H9 (cell line): Measurements from ENCODE around the gene NR3C2. TPM values are rescaled to one million over a fixed set of nuclear protein-coding genes. Genes with fewer than 3 reads are reported as not detected.

Experiments used
- DNase-seq: peaks from one replicate; pipeline ENCODE4 v3.0.0-alpha.2; 2017
- H2AFZ ChIP-seq: one replicate; pipeline ENCODE4 v1.6.1; 2013; ENCODE audit warnings: mild to moderate bottlenecking, low read length, control low read depth, moderate library complexity
- H2AK5ac ChIP-seq: 2 replicates; pipeline ENCODE4 v1.6.1; 2013; ENCODE audit warnings: low read length, control low read depth, mixed read lengths; ENCODE audit not compliant: insufficient read length
- H2BK120ac ChIP-seq: one replicate; pipeline ENCODE4 v1.6.1; 2013; ENCODE audit warnings: low read depth, mild to moderate bottlenecking, low read length, control low read depth, inconsistent platforms; ENCODE audit not compliant: poor library complexity, severe bottlenecking
- H2BK12ac ChIP-seq: 2 replicates; pipeline ENCODE4 v1.6.1; 2013; ENCODE audit warnings: low read length, control low read depth, mixed read lengths, low read depth; ENCODE audit not compliant: insufficient read length
- H2BK15ac ChIP-seq: 2 replicates; pipeline ENCODE4 v1.6.1; 2013; ENCODE audit warnings: low read depth, low read length, control low read depth
- H2BK20ac ChIP-seq: one replicate; pipeline ENCODE4 v1.6.1; 2013; ENCODE audit warnings: low read depth, mild to moderate bottlenecking, low read length, control low read depth, inconsistent platforms; ENCODE audit not compliant: poor library complexity, severe bottlenecking
- H2BK5ac ChIP-seq: 2 replicates; pipeline ENCODE4 v1.6.1; 2013; ENCODE audit warnings: low read length, control low read depth, mixed read lengths; ENCODE audit not compliant: insufficient read length
- H3K14ac ChIP-seq: 2 replicates; pipeline ENCODE4 v1.6.1; 2013; ENCODE audit warnings: low read length, control low read depth; ENCODE audit not compliant: insufficient read depth
- H3K18ac ChIP-seq: 2 replicates; pipeline ENCODE4 v1.6.1; 2013; ENCODE audit warnings: low read depth, mild to moderate bottlenecking, mixed read lengths, low read length, control low read depth; ENCODE audit not compliant: insufficient read length
- H3K23ac ChIP-seq: 2 replicates; pipeline ENCODE4 v1.6.1; 2013; ENCODE audit warnings: low read length, control low read depth, mixed read lengths, low read depth; ENCODE audit not compliant: insufficient read length
- H3K23me2 ChIP-seq: 2 replicates; pipeline ENCODE4 v1.6.1; 2013; ENCODE audit warnings: low read depth, mild to moderate bottlenecking, mixed read lengths, low read length, control low read depth; ENCODE audit not compliant: insufficient read length, poor library complexity, severe bottlenecking
- H3K27ac ChIP-seq: 2 replicates; pipeline ENCODE4 v1.5.1; 2013; ENCODE audit warnings: low read length, control low read depth, mixed read lengths, low read depth; ENCODE audit not compliant: insufficient read length
- H3K27me3 ChIP-seq: 2 replicates; pipeline ENCODE4 v1.6.1; 2013; ENCODE audit warnings: low read length, control low read depth, inconsistent platforms; ENCODE audit not compliant: insufficient read depth
- H3K4ac ChIP-seq: 2 replicates; pipeline ENCODE4 v1.6.1; 2013; ENCODE audit warnings: low read depth, mild to moderate bottlenecking, control low read depth, inconsistent platforms, low read length, moderate library complexity
- H3K4me1 ChIP-seq: 2 replicates; pipeline ENCODE4 v1.6.1; 2013; ENCODE audit warnings: low read length, control low read depth, inconsistent platforms; ENCODE audit not compliant: insufficient read depth
- H3K4me2 ChIP-seq: 2 replicates; pipeline ENCODE4 v1.6.1; 2013; ENCODE audit warnings: low read length, control low read depth, mixed read lengths; ENCODE audit not compliant: insufficient read length, insufficient read depth
- H3K56ac ChIP-seq: 2 replicates; pipeline ENCODE4 v1.6.1; 2013; ENCODE audit warnings: low read depth, mild to moderate bottlenecking, mixed read lengths, low read length, control low read depth; ENCODE audit not compliant: insufficient read length
- H3K79me1 ChIP-seq: 2 replicates; pipeline ENCODE4 v1.6.1; 2013; ENCODE audit warnings: low read depth, mild to moderate bottlenecking, moderate library complexity, low read length, control low read depth, inconsistent platforms; ENCODE audit not compliant: insufficient read depth, poor library complexity, severe bottlenecking
- H3K79me2 ChIP-seq: 2 replicates; pipeline ENCODE4 v1.6.1; 2013; ENCODE audit warnings: low read length, control low read depth, inconsistent platforms; ENCODE audit not compliant: insufficient read depth
- H3K9ac ChIP-seq: 2 replicates; pipeline ENCODE4 v1.6.1; 2013; ENCODE audit warnings: low read length, control low read depth, mixed read lengths; ENCODE audit not compliant: insufficient read length; ENCODE audit errors: extremely low read depth
- H3K9me3 ChIP-seq: one replicate; pipeline ENCODE4 v1.6.1; 2013; ENCODE audit warnings: low read depth, low read length, inconsistent platforms; ENCODE audit not compliant: control insufficient read depth
- H3T11ph ChIP-seq: one replicate; pipeline ENCODE4 v1.6.1; 2013; ENCODE audit warnings: mild to moderate bottlenecking, low read length, control low read depth, inconsistent platforms
- H4K20me1 ChIP-seq: one replicate; pipeline ENCODE4 v1.6.1; 2013; ENCODE audit not compliant: control insufficient read depth, insufficient read length, insufficient read depth
- H4K5ac ChIP-seq: 2 replicates; pipeline ENCODE4 v1.6.1; 2013; ENCODE audit warnings: low read depth, mild to moderate bottlenecking, mixed read lengths, low read length, control low read depth; ENCODE audit not compliant: insufficient read length
- H4K8ac ChIP-seq: replicated peaks from 2 replicates; pipeline ENCODE4 v1.6.1; 2013; ENCODE audit warnings: low read length, control low read depth, mixed read lengths, low read depth; ENCODE audit not compliant: insufficient read length
- H4K91ac ChIP-seq: 2 replicates; pipeline ENCODE4 v1.6.1; 2013; ENCODE audit warnings: low read depth, mild to moderate bottlenecking, moderate library complexity, mixed read lengths, low read length, control low read depth; ENCODE audit not compliant: insufficient read length
- H3K27ac Mint-ChIP-seq, 3 experiments: 2 replicates in 2 of 3; 3 replicates in 1 of 3; pipeline ENCODE4 v1.8.0; 2020 to 2021; ENCODE audit warnings: mixed read lengths in 3 of 3, mild to moderate bottlenecking in 1 of 3, moderate library complexity in 1 of 3
- H3K27me3 Mint-ChIP-seq: 2 replicates; pipeline ENCODE4 v1.8.0; 2021; ENCODE audit warnings: low read depth, mild to moderate bottlenecking, moderate library complexity, mixed read lengths
- H3K36me3 Mint-ChIP-seq, 3 experiments: 2 replicates in 2 of 3; 3 replicates in 1 of 3; pipeline ENCODE4 v1.8.0; 2020 to 2021; ENCODE audit warnings: low read depth in 3 of 3, mixed read lengths in 3 of 3; ENCODE audit not compliant: insufficient read depth in 1 of 3
- H3K4me1 Mint-ChIP-seq, 2 experiments: 2 replicates each; pipeline ENCODE4 v1.8.0; 2020; ENCODE audit warnings: mixed read lengths in 2 of 2
- H3K4me3 Mint-ChIP-seq, 2 experiments: 2 replicates in 1 of 2; 3 replicates in 1 of 2; pipeline ENCODE4 v1.8.0; 2020 to 2021; ENCODE audit warnings: mild to moderate bottlenecking in 2 of 2, mixed read lengths in 2 of 2, moderate library complexity in 1 of 2
- H3K9me3 Mint-ChIP-seq, 2 experiments: 2 replicates in 1 of 2; 3 replicates in 1 of 2; pipeline ENCODE4 v1.8.0; 2020; ENCODE audit warnings: mild to moderate bottlenecking in 2 of 2, mixed read lengths in 2 of 2, moderate library complexity in 1 of 2
- WGBS: extraction: QIAGEN DNeasy Blood & Tissue Kit; methylation state at CpG from one replicate; pipeline ENCODE4 v1.1.7; 2013; ENCODE audit warnings: missing lambda C conversion rate, low lambda C conversion rate, mixed read lengths; ENCODE audit not compliant: insufficient read length; ENCODE audit errors: extremely low coverage; 5-methylcytosine and 5-hydroxymethylcytosine counted together
- total RNA-seq: library from RNA; stranded (reverse); gene quantifications from 2 replicates; pipeline ENCODE4 v1.2.1, GENCODE V29; 2021
- TF ChIP-seq, protein P1 (sequence below): fragments of 200-600 bp; sonication (generic); conservative IDR thresholded peaks from 3 replicates; pipeline ENCODE4 v1.8.0; 2021; ENCODE audit warnings: antibody characterized with exemption, mild to moderate bottlenecking

NR3C2 gene
- total RNA-seq, 1 experiment from 2014 or later: 1.4 TPM

DNA sequence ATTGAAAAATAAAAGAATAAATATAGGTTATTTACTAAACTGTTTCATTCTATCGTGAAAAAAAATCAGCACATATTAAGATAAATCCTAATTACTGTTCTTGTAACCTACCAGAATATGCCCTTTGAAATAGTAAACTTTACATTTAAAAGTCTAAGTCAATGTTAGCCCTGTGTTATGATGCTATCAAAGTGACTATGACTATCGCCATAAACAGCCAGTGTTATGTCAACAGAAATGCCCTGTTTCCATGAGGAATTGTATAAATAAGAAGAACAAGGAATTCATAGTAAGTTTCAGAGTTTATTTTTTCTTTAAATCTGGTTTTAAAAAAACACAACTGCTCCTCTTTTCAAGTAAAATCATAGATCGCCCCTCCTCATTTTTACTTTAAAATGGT is 11.4 kb downstream of the NR3C2 start:
- H3K4me2 ChIP-seq: no peak overlapping the region
- no peak overlapping the region for H3K9ac ChIP-seq
- no peaks in the 10 kb centered on the region for H3K23me2 ChIP-seq
- no CpG with 5 or more reads among the region's 3 CpGs for WGBS
- Mint-ChIP-seq H3K9me3 (no peaks in the 10 kb centered on the region), H3K4me1 (no peaks in the 10 kb centered on the region), H3K27me3 (no peaks in the 10 kb centered on the region), H3K4me3 (no peak overlapping the region), H3K27ac (no peak overlapping the region), H3K36me3 (no peaks in the 10 kb centered on the region)
- H3K56ac ChIP-seq: no peak overlapping the region
- H3T11ph ChIP-seq: no peak overlapping the region
- no peak overlapping the region for H2BK15ac ChIP-seq
- H4K91ac ChIP-seq: no peak overlapping the region
- H2BK120ac ChIP-seq: no peak overlapping the region
- no peak for DNase-seq
- H2BK20ac ChIP-seq: no peak overlapping the region
- H2BK12ac ChIP-seq: no peak overlapping the region
- H3K79me1 ChIP-seq: no peaks in the 10 kb centered on the region
- H4K20me1 ChIP-seq: no peaks in the 10 kb centered on the region
- no peak overlapping the region for H3K4ac ChIP-seq
- H3K27me3 ChIP-seq: no peaks in the 10 kb centered on the region
- no peaks in the 10 kb centered on the region for H3K4me1 ChIP-seq
- H3K23ac ChIP-seq: no peak overlapping the region
- no peak overlapping the region for H2AFZ ChIP-seq
- no peaks in the 10 kb centered on the region for H3K9me3 ChIP-seq
- H4K5ac ChIP-seq: no peak overlapping the region
- H2BK5ac ChIP-seq: no peak overlapping the region
- H3K18ac ChIP-seq: no peak overlapping the region
- TF ChIP-seq, protein P1, sequence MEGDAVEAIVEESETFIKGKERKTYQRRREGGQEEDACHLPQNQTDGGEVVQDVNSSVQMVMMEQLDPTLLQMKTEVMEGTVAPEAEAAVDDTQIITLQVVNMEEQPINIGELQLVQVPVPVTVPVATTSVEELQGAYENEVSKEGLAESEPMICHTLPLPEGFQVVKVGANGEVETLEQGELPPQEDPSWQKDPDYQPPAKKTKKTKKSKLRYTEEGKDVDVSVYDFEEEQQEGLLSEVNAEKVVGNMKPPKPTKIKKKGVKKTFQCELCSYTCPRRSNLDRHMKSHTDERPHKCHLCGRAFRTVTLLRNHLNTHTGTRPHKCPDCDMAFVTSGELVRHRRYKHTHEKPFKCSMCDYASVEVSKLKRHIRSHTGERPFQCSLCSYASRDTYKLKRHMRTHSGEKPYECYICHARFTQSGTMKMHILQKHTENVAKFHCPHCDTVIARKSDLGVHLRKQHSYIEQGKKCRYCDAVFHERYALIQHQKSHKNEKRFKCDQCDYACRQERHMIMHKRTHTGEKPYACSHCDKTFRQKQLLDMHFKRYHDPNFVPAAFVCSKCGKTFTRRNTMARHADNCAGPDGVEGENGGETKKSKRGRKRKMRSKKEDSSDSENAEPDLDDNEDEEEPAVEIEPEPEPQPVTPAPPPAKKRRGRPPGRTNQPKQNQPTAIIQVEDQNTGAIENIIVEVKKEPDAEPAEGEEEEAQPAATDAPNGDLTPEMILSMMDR: no peak
- no peak overlapping the region for H2AK5ac ChIP-seq
- no peaks in the 10 kb centered on the region for H3K79me2 ChIP-seq
- H3K14ac ChIP-seq: no peak overlapping the region
- no peak overlapping the region for H4K8ac ChIP-seq
- H3K27ac ChIP-seq: no peak overlapping the region
